ENCODE measurements around the gene SPOUT1.

The SPOUT1 gene

GRCh38 chr9:128818099-128818838, 11.3 kb downstream of the SPOUT1 start, which contains the start of gene ENDOG:
Gene ENDOG, plus strand, starts transcription at chr9:128818500. Its CDS starts 185 bp downstream, at chr9:128818685.
- peak within 1 kb of the TSS; percentile 62 for H3K4me3 ChIP-seq (ENCODE audit: control insufficient read depth, low read depth, low read length)
- DNase-seq (ENCODE audit: low read depth): peak; percentile 95
- TF ChIP-seq, protein P1, sequence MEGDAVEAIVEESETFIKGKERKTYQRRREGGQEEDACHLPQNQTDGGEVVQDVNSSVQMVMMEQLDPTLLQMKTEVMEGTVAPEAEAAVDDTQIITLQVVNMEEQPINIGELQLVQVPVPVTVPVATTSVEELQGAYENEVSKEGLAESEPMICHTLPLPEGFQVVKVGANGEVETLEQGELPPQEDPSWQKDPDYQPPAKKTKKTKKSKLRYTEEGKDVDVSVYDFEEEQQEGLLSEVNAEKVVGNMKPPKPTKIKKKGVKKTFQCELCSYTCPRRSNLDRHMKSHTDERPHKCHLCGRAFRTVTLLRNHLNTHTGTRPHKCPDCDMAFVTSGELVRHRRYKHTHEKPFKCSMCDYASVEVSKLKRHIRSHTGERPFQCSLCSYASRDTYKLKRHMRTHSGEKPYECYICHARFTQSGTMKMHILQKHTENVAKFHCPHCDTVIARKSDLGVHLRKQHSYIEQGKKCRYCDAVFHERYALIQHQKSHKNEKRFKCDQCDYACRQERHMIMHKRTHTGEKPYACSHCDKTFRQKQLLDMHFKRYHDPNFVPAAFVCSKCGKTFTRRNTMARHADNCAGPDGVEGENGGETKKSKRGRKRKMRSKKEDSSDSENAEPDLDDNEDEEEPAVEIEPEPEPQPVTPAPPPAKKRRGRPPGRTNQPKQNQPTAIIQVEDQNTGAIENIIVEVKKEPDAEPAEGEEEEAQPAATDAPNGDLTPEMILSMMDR (conservative IDR thresholded peaks at IDR 0.05; ENCODE audit: control insufficient read depth, insufficient read depth, low read depth, low read length): peak; percentile 95

- TF ChIP-seq, protein P1 (conservative IDR thresholded peaks at IDR 0.05; ENCODE audit: control insufficient read depth, insufficient read depth, low read depth, low read length): no peak
- DNase-seq (ENCODE audit: low read depth): no peak
- no peak overlapping the region for H3K4me3 ChIP-seq (ENCODE audit: control insufficient read depth, low read depth, low read length)
Observed at GRCh38 chr9:128810873-128811272, 18.7 kb downstream of the SPOUT1 start.

DNA sequence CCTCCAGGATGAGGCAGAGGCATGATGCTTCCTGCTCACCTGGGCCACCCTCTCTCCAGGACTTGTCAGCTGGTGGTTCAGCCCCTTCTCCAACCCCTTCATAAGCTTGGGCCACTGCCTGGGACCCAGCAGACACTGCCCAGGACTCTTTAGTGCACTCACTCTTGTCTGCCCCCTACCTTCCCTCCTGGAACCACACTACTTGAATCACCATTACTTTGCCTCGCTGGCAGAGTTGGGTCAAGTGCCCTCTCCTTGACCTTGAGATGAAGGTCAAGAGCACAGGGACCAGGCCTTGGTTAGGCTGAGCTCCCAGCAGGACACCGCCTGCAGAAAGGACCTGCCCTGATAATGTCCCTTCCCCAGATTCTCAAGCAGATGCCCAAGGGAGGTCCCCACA, 19.8 kb downstream of the SPOUT1 start:
- no peak for DNase-seq (ENCODE audit: low read depth)
- no peak overlapping the region for H3K4me3 ChIP-seq (ENCODE audit: control insufficient read depth, low read depth, low read length)
- TF ChIP-seq, protein P1 (conservative IDR thresholded peaks at IDR 0.05; ENCODE audit: control insufficient read depth, insufficient read depth, low read depth, low read length): no peak

- TF ChIP-seq, protein P1 (conservative IDR thresholded peaks at IDR 0.05; ENCODE audit: control insufficient read depth, insufficient read depth, low read depth, low read length): no peak
- no peak for DNase-seq (ENCODE audit: low read depth)
- no peak overlapping the region for H3K4me3 ChIP-seq (ENCODE audit: control insufficient read depth, low read depth, low read length)
Observed at GRCh38 chr9:128809036-128809599, 20.5 kb downstream of the SPOUT1 start.

- TF ChIP-seq, protein P1 (conservative IDR thresholded peaks at IDR 0.05; ENCODE audit: control insufficient read depth, insufficient read depth, low read depth, low read length): no peak
- H3K4me3 ChIP-seq (ENCODE audit: control insufficient read depth, low read depth, low read length): no peak overlapping the region
- no peak for DNase-seq (ENCODE audit: low read depth)
Observed at GRCh38 chr9:128808543-128808942, 21.1 kb downstream of the SPOUT1 start.

- no peak overlapping the region for H3K4me3 ChIP-seq (ENCODE audit: control insufficient read depth, low read depth, low read length)
- TF ChIP-seq, protein P1 (conservative IDR thresholded peaks at IDR 0.05; ENCODE audit: control insufficient read depth, insufficient read depth, low read depth, low read length): no peak
- no peak for DNase-seq (ENCODE audit: low read depth)
Observed at GRCh38 chr9:128807827-128808226, 21.8 kb downstream of the SPOUT1 start.

Data from fibroblast of mammary gland (primary cell).